Nephron (organoid): Measurements from ENCODE around the gene SH3PXD2A.

Experiments
- H3K27ac Mint-ChIP-seq, 3 experiments: 2 replicates each; pipeline ENCODE4 v1.8.0; 2020; ENCODE audit warnings: mixed read lengths in 3 of 3, mild to moderate bottlenecking in 2 of 3, moderate library complexity in 1 of 3
- H3K27me3 Mint-ChIP-seq: 2 replicates; pipeline ENCODE4 v1.8.0; 2021; ENCODE audit warnings: low read depth, mild to moderate bottlenecking, moderate library complexity, mixed read lengths
- H3K36me3 Mint-ChIP-seq: 2 replicates; pipeline ENCODE4 v1.8.0; 2020; ENCODE audit warnings: low read depth, mixed read lengths
- H3K4me1 Mint-ChIP-seq: 2 replicates; pipeline ENCODE4 v1.8.0; 2020; ENCODE audit warnings: mixed read lengths
- H3K4me3 Mint-ChIP-seq, 3 experiments: 2 replicates each; pipeline ENCODE4 v1.8.0; 2020; ENCODE audit warnings: mild to moderate bottlenecking in 3 of 3, mixed read lengths in 3 of 3, moderate library complexity in 2 of 3
- H3K9me3 Mint-ChIP-seq: 2 replicates; pipeline ENCODE4 v1.8.0; 2020; ENCODE audit warnings: mixed read lengths
- CTCF ChIP-seq, 3 experiments: fragments of 200-600 bp; sonication (generic); IDR thresholded peaks; one replicate each; pipeline ENCODE4 v1.5.0; 2021; ENCODE audit warnings: antibody characterized with exemption in 3 of 3; ENCODE audit not compliant: unreplicated experiment in 3 of 3

The SH3PXD2A gene

GRCh38 chr10:103632247-103632642 lies 223.1 kb downstream of the SH3PXD2A start:
- no peak overlapping the region for H3K27ac Mint-ChIP-seq
- no peak overlapping the region for H3K4me3 Mint-ChIP-seq
- no peaks in the 10 kb centered on the region for H3K9me3 Mint-ChIP-seq
- no peaks in the 10 kb centered on the region for H3K27me3 Mint-ChIP-seq
- H3K36me3 Mint-ChIP-seq: peaks cover 13% of the 10 kb centered on the region
- TF ChIP-seq CTCF (IDR thresholded peaks at IDR 0.05; ENCODE audit: unreplicated experiment in 3 of 3): no peak
- H3K4me1 Mint-ChIP-seq: peaks cover 19% of the 10 kb centered on the region

- H3K9me3 Mint-ChIP-seq: no peaks in the 10 kb centered on the region
- peaks cover 18% of the 10 kb centered on the region for H3K36me3 Mint-ChIP-seq
- TF ChIP-seq CTCF (IDR thresholded peaks at IDR 0.05; ENCODE audit: unreplicated experiment in 3 of 3): no peak
- H3K4me1 Mint-ChIP-seq: peaks cover 6% of the 10 kb centered on the region
- H3K27me3 Mint-ChIP-seq: no peaks in the 10 kb centered on the region
- H3K4me3 Mint-ChIP-seq: no peak overlapping the region
- H3K27ac Mint-ChIP-seq: no peak overlapping the region
Observed at GRCh38 chr10:103630156-103630555, 225.2 kb downstream of the SH3PXD2A start.

- Mint-ChIP-seq H3K36me3 (peaks cover 18% of the 10 kb centered on the region), H3K27me3 (no peaks in the 10 kb centered on the region), H3K27ac (no peak overlapping the region), H3K9me3 (no peaks in the 10 kb centered on the region), H3K4me3 (no peak overlapping the region), H3K4me1 (peaks cover 2% of the 10 kb centered on the region)
- no peak for TF ChIP-seq CTCF (IDR thresholded peaks at IDR 0.05; ENCODE audit: unreplicated experiment in 3 of 3)
Observed at GRCh38 chr10:103629581-103629980, 225.8 kb downstream of the SH3PXD2A start.

- Mint-ChIP-seq H3K27me3 (no peaks in the 10 kb centered on the region), H3K36me3 (peaks cover 22% of the 10 kb centered on the region), H3K27ac (no peak overlapping the region), H3K4me1 (no peaks in the 10 kb centered on the region), H3K9me3 (no peaks in the 10 kb centered on the region), H3K4me3 (no peak overlapping the region)
- no peak for TF ChIP-seq CTCF (IDR thresholded peaks at IDR 0.05; ENCODE audit: unreplicated experiment in 3 of 3)
Observed at GRCh38 chr10:103627893-103628292, 227.5 kb downstream of the SH3PXD2A start.

- H3K27me3 Mint-ChIP-seq: no peaks in the 10 kb centered on the region
- no peaks in the 10 kb centered on the region for H3K9me3 Mint-ChIP-seq
- H3K36me3 Mint-ChIP-seq: peaks cover 22% of the 10 kb centered on the region
- no peak overlapping the region for H3K27ac Mint-ChIP-seq
- no peaks in the 10 kb centered on the region for H3K4me1 Mint-ChIP-seq
- TF ChIP-seq CTCF (IDR thresholded peaks at IDR 0.05; ENCODE audit: unreplicated experiment in 3 of 3): no peak
- no peak overlapping the region for H3K4me3 Mint-ChIP-seq
Observed at GRCh38 chr10:103627111-103627892, 228.1 kb downstream of the SH3PXD2A start.

- Mint-ChIP-seq H3K27me3 (no peaks in the 10 kb centered on the region), H3K9me3 (no peaks in the 10 kb centered on the region), H3K36me3 (peaks cover 22% of the 10 kb centered on the region), H3K4me3 (no peak overlapping the region), H3K4me1 (no peaks in the 10 kb centered on the region), H3K27ac (no peak overlapping the region)
- TF ChIP-seq CTCF (IDR thresholded peaks at IDR 0.05; ENCODE audit: unreplicated experiment in 3 of 3): no peak
Observed at GRCh38 chr10:103626178-103626577, 229.2 kb downstream of the SH3PXD2A start.
